Panc1 (cell line): ENCODE measurements around the gene PLCG2.

Experiments
- POLR2AphosphoS5 ChIP-seq: IDR thresholded peaks from 2 replicates; pipeline ENCODE4 v1.6.1; 2012; ENCODE audit warnings: mild to moderate bottlenecking, low read depth, low read length, moderate library complexity
- SIN3A ChIP-seq: IDR thresholded peaks from 2 replicates; pipeline ENCODE4 v1.6.1; 2012; ENCODE audit warnings: low read depth, mild to moderate bottlenecking, low read length, moderate library complexity, borderline replicate concordance; ENCODE audit not compliant: insufficient read depth
- TF ChIP-seq, protein P1 (sequence below): fragments of 450-650 bp; IDR thresholded peaks from 2 replicates; pipeline ENCODE4 v1.5.1; 2017; ENCODE audit warnings: mild to moderate bottlenecking
- TF ChIP-seq, protein P2 (sequence below), 2 experiments: IDR thresholded peaks; 2 replicates each; pipeline ENCODE4 v1.6.1; 2011 to 2012; ENCODE audit warnings: low read depth in 2 of 2, control low read depth in 1 of 2, low read length in 1 of 2, mild to moderate bottlenecking in 1 of 2, moderate library complexity in 1 of 2; ENCODE audit not compliant: insufficient read depth in 1 of 2

DNA sequence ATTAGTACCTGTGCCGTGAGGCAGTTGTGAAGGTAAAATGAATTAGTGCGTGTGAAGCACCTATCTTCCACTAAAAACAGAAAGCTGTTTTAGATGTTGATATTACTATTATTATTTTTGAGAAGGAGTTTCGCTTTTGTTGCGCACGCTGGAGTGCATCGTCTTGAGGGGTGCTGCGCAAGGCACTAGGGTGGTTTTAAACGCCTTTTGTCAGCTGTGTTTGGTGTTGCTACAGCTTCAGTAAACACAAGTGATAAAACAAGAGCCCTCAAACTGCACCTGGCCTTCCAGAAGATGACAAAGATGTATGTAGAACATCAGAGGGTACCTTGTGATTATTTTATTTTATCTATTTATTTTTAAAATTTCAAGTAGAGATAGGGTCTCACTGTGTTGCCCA, 38.2 kb downstream of the PLCG2 start:
- TF ChIP-seq, protein P1, sequence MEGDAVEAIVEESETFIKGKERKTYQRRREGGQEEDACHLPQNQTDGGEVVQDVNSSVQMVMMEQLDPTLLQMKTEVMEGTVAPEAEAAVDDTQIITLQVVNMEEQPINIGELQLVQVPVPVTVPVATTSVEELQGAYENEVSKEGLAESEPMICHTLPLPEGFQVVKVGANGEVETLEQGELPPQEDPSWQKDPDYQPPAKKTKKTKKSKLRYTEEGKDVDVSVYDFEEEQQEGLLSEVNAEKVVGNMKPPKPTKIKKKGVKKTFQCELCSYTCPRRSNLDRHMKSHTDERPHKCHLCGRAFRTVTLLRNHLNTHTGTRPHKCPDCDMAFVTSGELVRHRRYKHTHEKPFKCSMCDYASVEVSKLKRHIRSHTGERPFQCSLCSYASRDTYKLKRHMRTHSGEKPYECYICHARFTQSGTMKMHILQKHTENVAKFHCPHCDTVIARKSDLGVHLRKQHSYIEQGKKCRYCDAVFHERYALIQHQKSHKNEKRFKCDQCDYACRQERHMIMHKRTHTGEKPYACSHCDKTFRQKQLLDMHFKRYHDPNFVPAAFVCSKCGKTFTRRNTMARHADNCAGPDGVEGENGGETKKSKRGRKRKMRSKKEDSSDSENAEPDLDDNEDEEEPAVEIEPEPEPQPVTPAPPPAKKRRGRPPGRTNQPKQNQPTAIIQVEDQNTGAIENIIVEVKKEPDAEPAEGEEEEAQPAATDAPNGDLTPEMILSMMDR = no peak
- TF ChIP-seq POLR2AphosphoS5 = no peak
- TF ChIP-seq, protein P2, sequence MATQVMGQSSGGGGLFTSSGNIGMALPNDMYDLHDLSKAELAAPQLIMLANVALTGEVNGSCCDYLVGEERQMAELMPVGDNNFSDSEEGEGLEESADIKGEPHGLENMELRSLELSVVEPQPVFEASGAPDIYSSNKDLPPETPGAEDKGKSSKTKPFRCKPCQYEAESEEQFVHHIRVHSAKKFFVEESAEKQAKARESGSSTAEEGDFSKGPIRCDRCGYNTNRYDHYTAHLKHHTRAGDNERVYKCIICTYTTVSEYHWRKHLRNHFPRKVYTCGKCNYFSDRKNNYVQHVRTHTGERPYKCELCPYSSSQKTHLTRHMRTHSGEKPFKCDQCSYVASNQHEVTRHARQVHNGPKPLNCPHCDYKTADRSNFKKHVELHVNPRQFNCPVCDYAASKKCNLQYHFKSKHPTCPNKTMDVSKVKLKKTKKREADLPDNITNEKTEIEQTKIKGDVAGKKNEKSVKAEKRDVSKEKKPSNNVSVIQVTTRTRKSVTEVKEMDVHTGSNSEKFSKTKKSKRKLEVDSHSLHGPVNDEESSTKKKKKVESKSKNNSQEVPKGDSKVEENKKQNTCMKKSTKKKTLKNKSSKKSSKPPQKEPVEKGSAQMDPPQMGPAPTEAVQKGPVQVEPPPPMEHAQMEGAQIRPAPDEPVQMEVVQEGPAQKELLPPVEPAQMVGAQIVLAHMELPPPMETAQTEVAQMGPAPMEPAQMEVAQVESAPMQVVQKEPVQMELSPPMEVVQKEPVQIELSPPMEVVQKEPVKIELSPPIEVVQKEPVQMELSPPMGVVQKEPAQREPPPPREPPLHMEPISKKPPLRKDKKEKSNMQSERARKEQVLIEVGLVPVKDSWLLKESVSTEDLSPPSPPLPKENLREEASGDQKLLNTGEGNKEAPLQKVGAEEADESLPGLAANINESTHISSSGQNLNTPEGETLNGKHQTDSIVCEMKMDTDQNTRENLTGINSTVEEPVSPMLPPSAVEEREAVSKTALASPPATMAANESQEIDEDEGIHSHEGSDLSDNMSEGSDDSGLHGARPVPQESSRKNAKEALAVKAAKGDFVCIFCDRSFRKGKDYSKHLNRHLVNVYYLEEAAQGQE (IDR thresholded peaks at IDR 0.05; ENCODE audit: insufficient read depth in 1 of 2, low read depth in 2 of 2, low read length in 1 of 2) = no peak
- no peak for TF ChIP-seq SIN3A
